HG03354 (cell line): ENCODE results near the gene PBX2.
"Not testable (repeated sequence)": the region's sequence is repeated elsewhere in the genome, so short reads cannot be mapped to it uniquely, and the experiment has no call there.

Experiments used
- ATAC-seq: cut with Tn5 transposase; IDR thresholded peaks from one replicate; pipeline ENCODE4 v1.9.1; 2021; ENCODE audit warnings: mild to moderate bottlenecking; ENCODE audit not compliant: unreplicated experiment, poor library complexity, severe bottlenecking

PBX2 gene

DNA sequence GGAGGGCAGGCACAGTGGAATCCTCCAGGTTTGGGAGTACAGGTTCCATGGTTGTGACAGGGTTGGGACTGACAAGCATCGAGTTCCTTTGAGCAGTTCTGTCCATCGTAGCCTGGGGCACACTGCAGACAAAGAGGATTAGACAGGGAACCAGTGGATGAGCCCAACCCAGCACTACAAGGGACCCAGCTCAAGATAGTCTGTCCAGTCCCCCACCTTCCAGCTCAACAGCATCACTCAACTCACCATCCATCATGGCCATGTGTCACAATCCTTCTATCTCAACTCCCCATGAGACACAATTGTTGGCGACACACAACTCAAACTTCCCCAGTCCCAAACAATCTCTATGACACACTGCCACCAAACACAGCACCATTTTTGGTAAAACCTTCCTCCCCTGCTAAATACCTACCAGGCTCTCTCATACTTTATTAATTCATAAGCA lies 14.3 kb upstream of the PBX2 start:
- no peak for ATAC-seq

GRCh38 chr6:32203426-32204267 lies 13.6 kb upstream of the PBX2 start:
- ATAC-seq = no peak

GRCh38 chr6:32202186-32202585 lies 12.2 kb upstream of the PBX2 start:
- ATAC-seq = no peak

- no peak for ATAC-seq
Measured at GRCh38 chr6:32200711-32201475, 10.9 kb upstream of the PBX2 start.

GRCh38 chr6:32198866-32199265 lies 8.9 kb upstream of the PBX2 start:
- no peak for ATAC-seq

DNA sequence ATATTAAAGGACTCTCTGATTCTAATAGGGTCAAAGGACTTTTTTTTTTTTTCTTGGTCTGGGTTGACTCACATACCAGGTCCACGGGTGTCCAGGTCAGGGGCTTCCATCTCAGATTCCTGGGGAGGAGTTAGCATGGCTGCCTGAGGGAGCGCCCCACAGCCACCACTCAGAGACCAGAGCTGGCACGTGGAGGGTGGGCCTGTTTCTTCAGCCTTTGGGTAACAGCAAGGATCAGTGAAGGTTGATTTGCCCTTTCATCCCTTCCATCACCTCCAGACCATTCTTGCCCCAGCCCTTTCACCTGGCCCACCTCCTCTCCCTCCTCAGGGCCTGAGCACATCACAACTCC lies 8.3 kb upstream of the PBX2 start:
- no peak for ATAC-seq

DNA sequence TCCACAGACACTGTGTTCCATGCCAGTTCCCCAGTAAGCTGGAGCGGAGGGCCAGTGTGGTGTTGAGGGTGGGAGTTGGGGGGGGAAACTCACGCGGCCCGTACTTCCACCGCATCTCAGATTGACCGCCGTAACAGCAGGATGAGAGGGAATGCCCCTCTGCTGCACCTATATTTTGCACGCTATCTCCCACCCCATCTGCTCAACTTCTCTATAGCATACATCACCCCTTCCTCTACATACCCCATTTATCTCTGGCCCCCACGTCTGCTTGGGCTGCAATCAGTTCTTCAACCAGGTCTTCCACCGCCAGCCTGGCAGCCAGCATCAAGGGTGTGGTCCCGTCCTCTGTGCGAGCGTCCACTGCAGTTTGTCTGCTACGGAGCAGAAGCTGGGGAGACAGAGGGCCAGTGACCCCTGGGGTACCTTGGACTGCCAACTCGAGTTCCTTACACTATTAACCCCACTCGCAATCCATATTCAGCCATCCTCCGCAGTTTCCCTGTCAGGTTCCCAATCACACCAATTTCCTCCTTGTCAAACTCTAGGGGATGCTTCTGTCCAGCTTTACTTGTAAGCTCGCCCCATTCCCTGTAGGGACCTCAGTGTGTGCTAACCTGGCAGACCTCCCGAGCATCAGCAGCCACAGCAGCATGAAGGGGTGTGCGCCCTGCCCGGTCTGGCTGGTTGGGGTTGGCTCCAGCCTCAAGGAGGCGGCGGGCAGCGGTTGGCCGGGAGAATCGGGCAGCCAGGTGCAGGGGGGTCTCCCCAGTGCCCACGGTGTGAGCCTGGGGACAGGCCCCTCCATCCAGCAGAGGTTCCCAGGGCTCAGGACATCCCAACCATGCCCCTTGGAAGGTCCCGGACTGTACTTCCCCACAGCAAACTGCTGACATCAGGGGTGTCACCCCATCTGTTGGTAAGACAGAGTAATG lies 6.9 kb upstream of the PBX2 start:
- no peak for ATAC-seq

DNA sequence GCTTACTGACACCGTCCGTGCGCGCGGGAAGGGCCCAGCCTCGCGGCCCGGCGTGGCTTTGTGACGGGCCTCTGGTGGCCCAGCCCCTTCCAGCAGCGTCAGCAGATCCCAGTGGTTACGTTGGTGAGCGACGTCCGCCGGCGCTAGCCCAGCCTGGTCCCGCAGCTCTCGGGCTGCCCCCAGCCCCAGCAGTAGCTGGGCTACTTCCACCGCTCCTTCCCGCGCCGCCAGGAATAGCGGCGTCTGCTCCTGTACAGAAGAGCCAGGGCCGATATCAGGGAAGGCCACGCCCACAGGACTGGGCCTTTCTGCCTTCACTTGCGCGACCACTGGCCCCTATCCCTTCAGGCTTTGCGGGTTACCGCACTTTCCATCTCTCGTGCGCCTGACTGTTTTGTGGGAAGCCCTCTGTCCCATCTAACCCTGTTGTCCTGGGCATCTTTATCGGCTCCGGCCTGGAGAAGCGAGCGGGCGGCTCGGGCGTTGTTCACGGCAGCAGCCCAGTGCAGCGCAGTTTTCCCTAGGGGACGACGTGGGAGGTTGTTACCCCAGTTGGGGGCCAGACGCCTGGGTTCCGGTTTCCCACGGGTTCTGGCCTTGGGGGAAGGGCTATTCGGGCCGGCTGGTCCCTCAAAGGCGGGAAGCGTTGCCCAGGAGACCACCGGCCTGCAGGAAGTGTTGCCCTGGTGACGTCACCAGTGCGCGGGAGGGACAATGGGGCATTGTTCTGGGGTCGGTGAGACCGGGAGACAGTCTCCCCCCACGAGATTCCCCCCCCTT lies 6.1 kb upstream of the PBX2 start:
- ATAC-seq = peak; percentile 76

DNA sequence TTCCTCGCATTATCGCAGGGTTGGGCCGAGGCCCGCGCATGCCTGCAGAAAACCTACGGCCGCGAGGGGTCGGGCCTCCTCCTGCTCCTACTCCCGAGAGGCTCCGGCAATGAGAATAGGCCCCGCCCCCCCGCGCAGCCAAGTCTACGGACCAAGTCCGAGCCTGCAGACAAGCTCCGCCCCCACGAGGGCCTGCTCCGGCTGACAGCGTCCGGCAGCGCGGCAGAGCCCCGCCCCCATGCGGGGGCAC lies 5.6 kb upstream of the PBX2 start:
- peak; percentile 79 for ATAC-seq

DNA sequence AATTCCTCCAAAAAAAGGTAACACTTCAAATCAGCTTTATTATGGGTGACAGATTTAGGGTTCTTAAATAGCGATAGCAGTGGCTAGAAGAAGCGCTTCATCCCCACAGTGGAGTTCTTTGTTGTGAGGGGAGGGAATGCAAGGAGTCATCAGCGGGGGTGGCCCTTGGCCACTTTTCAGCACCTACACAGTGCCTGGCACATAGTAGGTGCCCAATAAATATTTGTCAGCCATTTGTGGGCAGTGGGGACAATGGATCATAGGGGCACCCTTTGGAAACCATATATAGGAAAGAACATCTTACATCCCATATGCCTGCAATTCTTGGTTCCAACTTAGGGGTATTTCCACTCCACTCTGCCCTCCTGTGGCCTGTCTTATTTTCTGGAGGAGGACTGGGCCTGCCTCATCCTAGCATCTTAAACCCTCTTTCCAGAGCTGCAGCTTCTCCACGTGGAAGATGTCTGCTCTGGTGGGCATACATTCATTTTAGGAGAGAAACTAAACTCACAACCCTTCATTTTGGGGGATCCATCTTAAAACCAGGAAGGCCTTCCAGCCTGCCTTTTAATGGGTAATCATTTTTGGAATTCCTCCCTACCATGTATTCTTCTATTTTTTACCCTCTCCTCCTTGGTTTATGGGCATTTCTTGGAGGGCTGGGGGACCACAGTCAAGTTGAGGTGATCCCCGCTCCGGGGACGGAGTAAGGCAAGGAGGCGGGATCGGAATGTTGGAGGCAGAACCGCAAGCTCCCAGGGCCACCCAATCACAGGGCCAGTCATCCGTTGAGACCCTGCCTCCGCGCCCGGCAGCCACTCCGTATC lies 5.0 kb upstream of the PBX2 start:
- no peak for ATAC-seq

- ATAC-seq = no peak
Measured at GRCh38 chr6:32194388-32194787, 4.4 kb upstream of the PBX2 start.

DNA sequence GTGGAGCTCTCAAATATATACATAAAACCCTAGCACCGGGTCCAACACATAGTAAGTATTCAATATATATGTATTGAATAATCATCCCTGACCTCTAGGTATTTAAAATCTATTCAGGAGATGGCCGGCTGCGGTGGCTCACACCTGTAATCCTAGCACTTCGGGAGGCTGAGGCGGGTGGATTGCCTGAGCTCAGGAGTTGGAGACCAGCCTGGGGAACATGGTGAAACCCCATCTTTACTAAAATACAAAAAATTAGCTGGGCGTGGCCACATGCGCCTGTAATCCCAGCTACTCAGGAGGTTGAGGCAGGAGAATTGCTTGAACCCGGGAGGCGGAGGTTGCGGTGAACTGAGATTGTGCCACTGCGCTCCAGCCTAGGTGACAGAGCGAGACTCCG lies 3.1 kb upstream of the PBX2 start:
- ATAC-seq = not testable (repeated sequence)

DNA sequence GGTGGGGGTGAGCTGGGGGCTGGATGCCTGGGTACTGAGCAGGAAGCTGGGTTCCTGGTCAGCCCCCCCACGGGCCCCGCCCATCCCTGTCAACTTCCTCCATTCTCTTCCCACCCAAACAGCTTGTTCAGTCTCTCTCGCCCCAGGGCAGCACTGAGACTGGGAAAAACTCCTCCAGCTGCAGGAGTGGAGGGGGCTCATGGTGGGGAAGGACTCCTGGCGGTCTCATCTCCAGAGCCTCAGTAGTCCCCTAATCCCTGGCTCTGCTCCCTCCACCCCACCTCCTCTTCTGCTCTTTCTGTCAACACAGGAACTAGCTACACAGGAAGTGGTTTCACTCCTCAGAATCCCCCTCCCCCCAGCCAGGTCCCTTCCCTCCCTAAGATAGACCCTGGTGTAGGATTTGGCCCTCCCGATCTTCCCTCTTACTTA lies 2.6 kb upstream of the PBX2 start, which contains the start of gene GPSM3:
Gene GPSM3, minus strand, starts transcription at position 36 of the 432 bp plus-strand sequence. CDS start 130 bp downstream, outside the sequence.
- ATAC-seq = no peak

GRCh38 chr6:32191696-32192607 lies 1.9 kb upstream of the PBX2 start:
- ATAC-seq = no peak

- no peak for ATAC-seq
Measured at GRCh38 chr6:32190911-32191677, 1.1 kb upstream of the PBX2 start.

GRCh38 chr6:32189742-32190053 lies 304 bp downstream of the PBX2 start:
- ATAC-seq = no peak

GRCh38 chr6:32189069-32189741 lies 797 bp downstream of the PBX2 start:
- no peak for ATAC-seq
